Activated naive CD4-positive, alpha-beta T cell treated with anti-CD3 and anti-CD28 coated beads, Interleukin-2, amount 10 ng/mL, durations not matched to agents 7 days and 5 days (primary cell): ENCODE measurements around the gene GPBP1L1.

Experiments used
- CTCF ChIA-PET: fragments of 350-600 bp; sonication (Branson Sonifier 250); formaldehyde crosslinking; loops from one replicate; lab custom pipeline; 2021; ENCODE audit warnings: antibody characterized with exemption; lab: Charles Lee
- DNase-seq: peaks from one replicate; pipeline ENCODE4 v3.0.0-alpha.2; 2020
- H3K27ac Mint-ChIP-seq: one replicate; pipeline ENCODE4 v1.8.0; 2021; ENCODE audit warnings: mild to moderate bottlenecking, moderate library complexity, mixed read lengths
- H3K27me3 Mint-ChIP-seq: one replicate; pipeline ENCODE4 v1.8.0; 2021; ENCODE audit warnings: mild to moderate bottlenecking, mixed read lengths
- H3K36me3 Mint-ChIP-seq: one replicate; pipeline ENCODE4 v1.8.0; 2021; ENCODE audit warnings: mixed read lengths
- H3K4me1 Mint-ChIP-seq: one replicate; pipeline ENCODE4 v1.8.0; 2021; ENCODE audit warnings: mixed read lengths
- H3K4me3 Mint-ChIP-seq: one replicate; pipeline ENCODE4 v1.8.0; 2021; ENCODE audit warnings: mild to moderate bottlenecking, moderate library complexity, mixed read lengths
- H3K9me3 Mint-ChIP-seq: one replicate; pipeline ENCODE4 v1.8.0; 2021; ENCODE audit warnings: mixed read lengths

Gene GPBP1L1

GRCh38 chr1:45669859-45670655, 16.3 kb downstream of the GPBP1L1 start:
- Mint-ChIP-seq H3K4me3 (no peak overlapping the region), H3K9me3 (no peaks in the 10 kb centered on the region), H3K36me3 (peaks cover 23% of the 10 kb centered on the region), H3K4me1 (peaks cover 12% of the 10 kb centered on the region), H3K27me3 (no peaks in the 10 kb centered on the region), H3K27ac (no peak overlapping the region)
- DNase-seq = no peak
- CTCF ChIA-PET = interaction anchor here (0.8 kb wide), 1 partner anchor 10 kb away, joined by 3 read pairs; no protein-coding TSS in a partner anchor

- Mint-ChIP-seq H3K4me1 (peaks cover 14% of the 10 kb centered on the region), H3K27ac (no peak overlapping the region)
Measured at GRCh38 chr1:45669379-45669778, 17.0 kb downstream of the GPBP1L1 start.

DNA sequence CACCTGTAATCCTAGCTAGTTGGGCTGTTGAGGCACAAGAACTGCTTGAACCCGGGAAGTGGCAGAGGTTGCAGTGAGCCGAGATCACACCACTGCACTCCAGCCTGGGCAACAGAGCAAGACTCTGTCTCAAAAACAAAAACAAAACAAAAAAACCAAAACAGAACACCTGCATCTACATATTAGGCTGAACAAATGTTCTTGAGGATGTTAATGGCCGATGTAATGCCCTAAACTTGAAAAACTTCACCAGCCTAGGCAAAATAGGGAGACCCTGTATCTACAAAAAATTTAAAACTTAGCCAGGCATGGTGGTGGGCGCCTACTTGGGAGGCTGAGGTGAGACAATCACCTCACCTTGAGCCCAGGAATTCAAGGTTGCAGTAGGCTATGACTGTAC, 17.8 kb downstream of the GPBP1L1 start:
- no peak overlapping the region for H3K27ac Mint-ChIP-seq
- peaks cover 22% of the 10 kb centered on the region for H3K36me3 Mint-ChIP-seq
- H3K4me3 Mint-ChIP-seq = no peak overlapping the region
- H3K4me1 Mint-ChIP-seq = peaks cover 14% of the 10 kb centered on the region
- H3K27me3 Mint-ChIP-seq = no peaks in the 10 kb centered on the region
- DNase-seq = no peak
- CTCF ChIA-PET = no interaction called here
- no peaks in the 10 kb centered on the region for H3K9me3 Mint-ChIP-seq

More at GRCh38 chr1:45669379-45669778, 17.0 kb downstream of the GPBP1L1 start:
- no peaks in the 10 kb centered on the region for H3K9me3 Mint-ChIP-seq
- no peaks in the 10 kb centered on the region for H3K27me3 Mint-ChIP-seq
- no peak overlapping the region for H3K4me3 Mint-ChIP-seq
- no peak for DNase-seq
- CTCF ChIA-PET = interaction anchor here (0.7 kb wide), 1 partner anchor 644 kb away, joined by 3 read pairs; no protein-coding TSS in a partner anchor
- H3K36me3 Mint-ChIP-seq = peaks cover 22% of the 10 kb centered on the region

GRCh38 chr1:45667321-45668111, 18.8 kb downstream of the GPBP1L1 start:
- no peak overlapping the region for H3K4me3 Mint-ChIP-seq
- H3K27me3 Mint-ChIP-seq = no peaks in the 10 kb centered on the region

GRCh38 chr1:45666836-45667235, 19.5 kb downstream of the GPBP1L1 start:
- Mint-ChIP-seq H3K27ac (no peak overlapping the region), H3K4me1 (peaks cover 12% of the 10 kb centered on the region), H3K36me3 (peaks cover 16% of the 10 kb centered on the region), H3K4me3 (no peak overlapping the region), H3K27me3 (no peaks in the 10 kb centered on the region), H3K9me3 (no peaks in the 10 kb centered on the region)
- CTCF ChIA-PET = no interaction called here
- DNase-seq = no peak

More at GRCh38 chr1:45667321-45668111, 18.8 kb downstream of the GPBP1L1 start:
- H3K9me3 Mint-ChIP-seq = no peaks in the 10 kb centered on the region
- no peak for DNase-seq
- H3K36me3 Mint-ChIP-seq = peaks cover 16% of the 10 kb centered on the region
- CTCF ChIA-PET = no interaction called here
- H3K27ac Mint-ChIP-seq = no peak overlapping the region
- H3K4me1 Mint-ChIP-seq = peaks cover 12% of the 10 kb centered on the region

DNA sequence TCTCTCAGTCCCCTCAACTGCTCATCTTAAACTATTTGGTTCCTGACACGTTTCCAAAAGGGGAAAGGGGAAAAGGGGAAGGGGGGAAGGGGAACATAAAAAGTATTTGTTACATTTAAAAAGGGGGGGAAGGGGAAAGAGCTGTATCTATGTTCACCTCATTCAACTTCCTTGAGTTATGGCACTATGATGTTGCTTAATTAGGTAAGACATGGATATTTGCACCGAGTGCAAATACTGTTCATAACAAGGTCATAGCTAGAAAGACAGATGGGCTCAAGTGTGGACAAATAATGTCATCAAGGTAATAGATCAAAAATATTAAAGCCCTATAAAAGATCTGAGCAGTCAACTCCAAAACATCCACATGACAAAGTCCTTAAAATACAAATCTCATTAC, 26.0 kb downstream of the GPBP1L1 start:
- Mint-ChIP-seq H3K27me3 (no peaks in the 10 kb centered on the region), H3K36me3 (peaks cover 44% of the 10 kb centered on the region), H3K4me1 (peaks cover 3% of the 10 kb centered on the region), H3K27ac (no peak overlapping the region), H3K9me3 (no peaks in the 10 kb centered on the region), H3K4me3 (no peak overlapping the region)
- no peak for DNase-seq
- CTCF ChIA-PET = no interaction called here

DNA sequence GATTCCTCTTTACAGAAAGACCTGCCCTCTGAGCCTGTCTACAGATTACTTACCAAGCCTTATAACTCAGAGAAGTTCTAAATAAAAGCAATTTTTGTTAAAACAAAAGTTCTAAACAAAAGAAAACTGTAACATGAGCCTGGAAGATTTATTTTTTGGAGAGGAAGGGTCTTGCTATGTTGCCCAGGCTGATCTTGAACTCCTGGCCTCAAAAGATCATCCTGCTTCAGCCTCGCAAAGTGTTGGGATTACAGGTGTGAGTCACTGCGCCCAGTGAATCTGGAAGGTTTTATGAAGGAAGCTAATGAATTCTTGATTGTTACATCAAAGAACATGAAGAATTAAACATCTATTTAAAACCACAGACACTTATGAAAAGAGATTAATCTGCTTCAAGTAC, 27.1 kb downstream of the GPBP1L1 start:
- no peaks in the 10 kb centered on the region for H3K9me3 Mint-ChIP-seq
- no peak for DNase-seq
- no peaks in the 10 kb centered on the region for H3K4me1 Mint-ChIP-seq
- no peak overlapping the region for H3K27ac Mint-ChIP-seq
- no peak overlapping the region for H3K4me3 Mint-ChIP-seq
- H3K36me3 Mint-ChIP-seq = peaks cover 51% of the 10 kb centered on the region
- no peaks in the 10 kb centered on the region for H3K27me3 Mint-ChIP-seq
- CTCF ChIA-PET = no interaction called here

DNA sequence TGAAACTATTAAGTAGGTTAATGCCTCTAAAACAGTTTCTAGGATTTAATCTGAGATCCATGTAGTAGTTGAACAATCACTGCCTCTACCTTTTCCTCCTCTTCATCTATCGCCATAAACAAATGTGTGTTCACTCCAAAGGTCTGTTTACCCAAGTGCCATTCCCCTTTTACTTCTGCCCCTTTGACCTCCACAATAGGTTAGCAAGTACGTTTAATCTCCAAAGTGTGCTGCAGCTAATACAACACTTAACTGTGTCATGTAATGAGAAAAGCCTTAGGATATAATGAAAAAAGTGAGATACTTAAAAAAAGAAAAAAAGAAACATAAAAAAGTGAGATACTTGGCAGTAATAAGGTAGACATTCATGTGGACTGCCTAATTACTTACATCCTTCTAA, 28.2 kb downstream of the GPBP1L1 start:
- Mint-ChIP-seq H3K4me3 (no peak overlapping the region), H3K27ac (no peak overlapping the region), H3K4me1 (no peaks in the 10 kb centered on the region), H3K9me3 (no peaks in the 10 kb centered on the region), H3K27me3 (no peaks in the 10 kb centered on the region), H3K36me3 (peaks cover 51% of the 10 kb centered on the region)
- DNase-seq = no peak
- CTCF ChIA-PET = no interaction called here

DNA sequence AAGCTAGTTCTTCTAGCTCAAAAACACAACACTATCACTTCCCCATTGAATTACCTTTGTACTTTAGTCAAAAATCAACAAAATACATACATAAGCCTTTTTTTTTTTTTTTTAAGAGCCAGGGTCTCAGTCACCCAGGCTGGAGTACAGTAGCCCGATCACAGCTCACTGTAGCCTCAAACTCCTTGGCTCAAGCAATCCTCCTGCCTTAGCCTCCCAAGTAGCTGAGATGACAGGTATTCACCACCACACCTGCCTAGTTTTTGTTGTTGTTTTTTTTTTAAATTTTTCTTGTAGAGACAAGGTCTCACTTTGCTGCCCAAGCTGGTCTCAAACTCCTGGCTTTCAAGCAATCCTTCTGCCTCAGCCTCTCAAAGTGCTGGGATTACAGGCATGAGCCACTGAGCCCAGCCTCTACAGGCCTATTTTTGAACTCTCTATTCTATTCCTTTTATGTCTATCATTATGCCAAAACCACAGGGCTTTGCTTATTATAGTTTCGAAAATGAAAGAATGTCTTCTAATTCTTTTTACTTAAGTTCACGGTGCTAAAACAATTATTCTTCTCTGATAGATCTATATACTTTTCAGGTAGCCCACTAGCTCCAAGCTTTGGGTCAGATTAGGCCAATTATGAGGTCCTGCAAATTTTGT, 29.6 kb downstream of the GPBP1L1 start:
- peaks cover 60% of the 10 kb centered on the region for H3K36me3 Mint-ChIP-seq
- CTCF ChIA-PET = interaction anchor here (0.7 kb wide), 1 partner anchor 30 kb away, joined by 3 read pairs; no protein-coding TSS in a partner anchor
- H3K4me1 Mint-ChIP-seq = no peaks in the 10 kb centered on the region
- H3K9me3 Mint-ChIP-seq = no peaks in the 10 kb centered on the region
- no peaks in the 10 kb centered on the region for H3K27me3 Mint-ChIP-seq
- no peak for DNase-seq
- peak overlapping the region; percentile 19 for H3K27ac Mint-ChIP-seq
- no peak overlapping the region for H3K4me3 Mint-ChIP-seq

- H3K4me3 Mint-ChIP-seq = no peak overlapping the region
Measured at GRCh38 chr1:45654540-45655280, 31.6 kb downstream of the GPBP1L1 start.

GRCh38 chr1:45647248-45648021, 38.9 kb downstream of the GPBP1L1 start:
- Mint-ChIP-seq H3K4me1 (no peaks in the 10 kb centered on the region), H3K36me3 (peaks cover 36% of the 10 kb centered on the region), H3K27me3 (no peaks in the 10 kb centered on the region), H3K4me3 (no peak overlapping the region), H3K9me3 (no peaks in the 10 kb centered on the region), H3K27ac (no peak overlapping the region)
- no peak for DNase-seq
- CTCF ChIA-PET = interaction anchor here (0.6 kb wide), 1 partner anchor 183 kb away, joined by 3 read pairs; no protein-coding TSS in a partner anchor

More at GRCh38 chr1:45654540-45655280, 31.6 kb downstream of the GPBP1L1 start:
- CTCF ChIA-PET = interaction anchor here (1.2 kb wide), 1 partner anchor 9 kb away, joined by 9 read pairs; no protein-coding TSS in a partner anchor
- H3K4me1 Mint-ChIP-seq = no peaks in the 10 kb centered on the region
- H3K27me3 Mint-ChIP-seq = no peaks in the 10 kb centered on the region
- no peaks in the 10 kb centered on the region for H3K9me3 Mint-ChIP-seq
- no peak overlapping the region for H3K27ac Mint-ChIP-seq
- H3K36me3 Mint-ChIP-seq = peaks cover 64% of the 10 kb centered on the region
- no peak for DNase-seq

DNA sequence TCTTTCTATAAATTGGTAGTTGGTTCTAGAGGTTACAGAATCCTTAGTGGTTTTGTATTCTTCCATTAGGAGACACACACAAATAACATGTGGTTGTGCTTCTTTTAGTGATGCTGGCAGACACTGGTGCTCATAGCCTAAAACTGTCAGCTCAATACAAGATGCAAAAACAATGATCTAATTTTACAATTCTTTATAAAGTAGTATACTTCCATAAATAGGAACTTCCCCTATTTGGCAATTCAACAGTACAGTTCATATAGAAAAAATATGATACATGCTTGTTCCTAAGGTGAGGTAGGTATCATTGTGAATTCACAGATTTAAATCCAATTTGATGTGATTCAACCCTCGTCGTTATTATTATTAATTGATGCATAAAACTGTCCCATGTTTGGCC, 41.7 kb downstream of the GPBP1L1 start:
- no peak overlapping the region for H3K27ac Mint-ChIP-seq
- peaks cover 31% of the 10 kb centered on the region for H3K36me3 Mint-ChIP-seq
- no peaks in the 10 kb centered on the region for H3K9me3 Mint-ChIP-seq
- no peaks in the 10 kb centered on the region for H3K27me3 Mint-ChIP-seq
- CTCF ChIA-PET = interaction anchor here (2.3 kb wide), 1 partner anchor 11 kb away, joined by 9 read pairs; no protein-coding TSS in a partner anchor
- H3K4me1 Mint-ChIP-seq = no peaks in the 10 kb centered on the region
- no peak for DNase-seq
- H3K4me3 Mint-ChIP-seq = no peak overlapping the region

DNA sequence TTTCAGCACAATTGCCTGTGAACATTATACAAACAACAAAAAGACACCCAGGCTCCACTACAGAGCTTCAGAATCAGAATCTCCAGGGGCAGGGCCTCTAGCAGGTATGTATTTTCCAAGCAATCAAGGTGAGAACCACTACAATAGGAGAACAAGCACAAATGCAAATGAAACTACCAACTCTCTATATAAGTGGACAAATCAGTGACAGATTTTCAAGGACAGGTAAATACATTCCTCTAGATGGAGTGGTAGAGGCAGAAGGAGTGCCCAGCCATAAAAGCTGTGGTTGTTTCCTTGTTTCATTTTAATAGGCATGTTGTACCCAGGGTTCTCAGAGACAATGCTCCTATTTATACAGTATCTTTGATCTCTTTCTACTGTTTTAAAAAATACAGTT, 42.4 kb downstream of the GPBP1L1 start:
- H3K4me1 Mint-ChIP-seq = no peaks in the 10 kb centered on the region
- CTCF ChIA-PET = interaction anchor here (2.3 kb wide), 1 partner anchor 11 kb away, joined by 9 read pairs; no protein-coding TSS in a partner anchor

More for the DNA sequence above, 42.4 kb downstream of the GPBP1L1 start:
- DNase-seq = no peak
- peaks cover 30% of the 10 kb centered on the region for H3K36me3 Mint-ChIP-seq
- H3K27ac Mint-ChIP-seq = peak overlapping the region; percentile 68
- no peaks in the 10 kb centered on the region for H3K27me3 Mint-ChIP-seq
- H3K9me3 Mint-ChIP-seq = no peaks in the 10 kb centered on the region
- H3K4me3 Mint-ChIP-seq = no peak overlapping the region
